D721Med (cell line): ENCODE data around the gene GDF9.

ENCODE experiments used
- DNase-seq: peaks from one replicate; pipeline ENCODE4 v3.0.0; 2011; ENCODE audit warnings: low spot score; ENCODE audit not compliant: insufficient read length
- FAIRE-seq: peaks from 2 replicates; lab custom pipeline; 2011; peaks lifted over from hg19 to GRCh38; lab: Jason Lieb, UNC
- TF ChIP-seq, protein P1 (sequence below): IDR thresholded peaks from 2 replicates; pipeline ENCODE4 v1.5.1; 2012; ENCODE audit warnings: mild to moderate bottlenecking, control low read depth; ENCODE audit not compliant: insufficient read depth; ENCODE audit errors: missing control alignments

GDF9 gene

DNA sequence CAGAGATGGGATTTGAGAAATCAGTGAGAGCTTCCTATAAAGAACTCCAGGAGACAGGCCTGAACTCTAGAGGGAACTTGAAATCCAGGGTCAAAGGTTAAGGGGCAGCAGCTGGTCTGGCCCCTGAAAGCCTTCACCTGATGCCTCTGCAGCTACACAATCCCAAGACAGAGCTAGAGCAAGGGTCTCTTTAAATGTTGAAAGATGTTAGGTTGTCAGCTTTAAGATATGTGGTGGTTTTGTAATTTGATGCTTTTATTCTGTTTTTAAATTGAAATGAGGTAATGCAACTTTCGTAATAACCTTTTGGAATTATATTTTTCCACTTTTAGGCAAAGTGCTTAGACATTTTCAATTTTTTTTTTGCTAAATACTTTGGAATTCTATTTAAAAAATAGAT, 50.8 kb downstream of the GDF9 start:
- FAIRE-seq = no peak
- TF ChIP-seq, protein P1, sequence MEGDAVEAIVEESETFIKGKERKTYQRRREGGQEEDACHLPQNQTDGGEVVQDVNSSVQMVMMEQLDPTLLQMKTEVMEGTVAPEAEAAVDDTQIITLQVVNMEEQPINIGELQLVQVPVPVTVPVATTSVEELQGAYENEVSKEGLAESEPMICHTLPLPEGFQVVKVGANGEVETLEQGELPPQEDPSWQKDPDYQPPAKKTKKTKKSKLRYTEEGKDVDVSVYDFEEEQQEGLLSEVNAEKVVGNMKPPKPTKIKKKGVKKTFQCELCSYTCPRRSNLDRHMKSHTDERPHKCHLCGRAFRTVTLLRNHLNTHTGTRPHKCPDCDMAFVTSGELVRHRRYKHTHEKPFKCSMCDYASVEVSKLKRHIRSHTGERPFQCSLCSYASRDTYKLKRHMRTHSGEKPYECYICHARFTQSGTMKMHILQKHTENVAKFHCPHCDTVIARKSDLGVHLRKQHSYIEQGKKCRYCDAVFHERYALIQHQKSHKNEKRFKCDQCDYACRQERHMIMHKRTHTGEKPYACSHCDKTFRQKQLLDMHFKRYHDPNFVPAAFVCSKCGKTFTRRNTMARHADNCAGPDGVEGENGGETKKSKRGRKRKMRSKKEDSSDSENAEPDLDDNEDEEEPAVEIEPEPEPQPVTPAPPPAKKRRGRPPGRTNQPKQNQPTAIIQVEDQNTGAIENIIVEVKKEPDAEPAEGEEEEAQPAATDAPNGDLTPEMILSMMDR = no peak
- no peak for DNase-seq

DNA sequence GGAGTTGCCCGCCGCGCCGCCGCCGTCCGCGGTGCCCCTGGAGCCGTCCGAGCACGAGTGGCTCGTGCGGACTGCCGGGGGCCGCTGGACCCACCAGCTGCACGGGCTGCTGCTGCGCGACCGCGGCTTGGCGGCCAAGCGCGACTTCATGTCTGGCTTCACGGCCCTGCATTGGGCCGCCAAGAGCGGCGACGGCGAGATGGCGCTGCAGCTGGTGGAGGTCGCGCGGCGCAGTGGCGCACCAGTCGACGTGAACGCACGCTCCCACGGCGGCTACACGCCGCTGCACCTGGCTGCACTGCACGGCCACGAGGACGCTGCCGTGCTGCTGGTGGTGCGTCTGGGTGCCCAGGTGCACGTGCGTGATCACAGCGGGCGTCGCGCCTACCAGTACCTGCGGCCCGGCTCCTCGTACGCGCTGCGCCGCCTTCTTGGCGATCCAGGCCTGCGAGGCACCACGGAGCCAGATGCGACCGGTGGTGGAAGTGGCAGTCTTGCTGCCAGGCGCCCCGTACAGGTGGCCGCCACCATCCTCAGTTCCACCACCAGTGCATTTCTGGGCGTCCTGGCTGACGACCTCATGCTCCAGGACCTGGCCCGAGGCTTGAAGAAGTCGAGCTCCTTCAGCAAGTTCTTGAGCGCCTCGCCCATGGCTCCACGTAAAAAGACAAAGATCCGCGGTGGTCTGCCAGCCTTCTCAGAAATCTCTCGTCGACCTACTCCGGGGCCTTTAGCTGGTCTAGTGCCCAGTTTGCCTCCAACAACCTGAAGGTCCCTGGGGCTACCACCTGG, 51.6 kb downstream of the GDF9 start:
- FAIRE-seq (no peak), DNase-seq (no peak)
- TF ChIP-seq, protein P1 = no peak

DNA sequence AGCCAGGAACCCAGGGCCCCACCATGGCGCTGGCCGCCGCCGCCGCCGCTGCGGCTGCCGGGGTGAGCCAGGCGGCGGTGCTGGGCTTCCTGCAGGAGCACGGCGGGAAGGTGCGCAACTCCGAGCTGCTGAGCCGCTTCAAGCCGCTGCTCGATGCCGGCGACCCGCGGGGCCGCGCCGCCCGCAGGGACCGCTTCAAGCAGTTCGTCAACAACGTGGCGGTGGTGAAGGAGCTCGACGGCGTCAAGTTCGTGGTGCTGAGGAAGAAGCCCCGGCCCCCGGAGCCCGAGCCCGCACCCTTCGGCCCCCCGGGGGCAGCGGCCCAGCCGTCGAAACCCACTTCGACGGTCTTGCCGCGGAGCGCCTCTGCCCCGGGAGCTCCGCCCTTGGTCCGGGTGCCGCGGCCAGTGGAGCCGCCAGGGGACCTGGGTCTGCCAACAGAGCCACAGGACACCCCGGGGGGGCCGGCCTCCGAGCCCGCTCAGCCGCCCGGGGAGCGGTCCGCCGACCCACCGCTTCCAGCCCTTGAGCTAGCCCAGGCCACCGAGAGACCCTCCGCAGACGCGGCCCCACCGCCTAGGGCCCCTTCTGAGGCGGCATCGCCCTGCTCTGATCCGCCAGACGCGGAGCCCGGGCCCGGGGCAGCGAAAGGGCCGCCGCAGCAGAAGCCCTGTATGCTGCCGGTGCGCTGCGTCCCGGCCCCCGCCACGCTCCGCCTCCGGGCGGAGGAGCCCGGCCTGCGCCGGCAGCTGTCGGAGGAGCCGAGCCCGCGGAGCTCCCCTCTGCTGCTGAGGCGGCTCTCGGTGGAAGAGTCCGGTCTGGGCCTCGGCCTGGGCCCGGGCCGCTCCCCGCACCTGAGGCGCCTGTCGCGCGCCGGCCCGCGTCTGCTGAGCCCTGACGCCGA, 52.4 kb downstream of the GDF9 start:
- FAIRE-seq (no peak), DNase-seq (no peak)
- TF ChIP-seq, protein P1 = no peak

DNA sequence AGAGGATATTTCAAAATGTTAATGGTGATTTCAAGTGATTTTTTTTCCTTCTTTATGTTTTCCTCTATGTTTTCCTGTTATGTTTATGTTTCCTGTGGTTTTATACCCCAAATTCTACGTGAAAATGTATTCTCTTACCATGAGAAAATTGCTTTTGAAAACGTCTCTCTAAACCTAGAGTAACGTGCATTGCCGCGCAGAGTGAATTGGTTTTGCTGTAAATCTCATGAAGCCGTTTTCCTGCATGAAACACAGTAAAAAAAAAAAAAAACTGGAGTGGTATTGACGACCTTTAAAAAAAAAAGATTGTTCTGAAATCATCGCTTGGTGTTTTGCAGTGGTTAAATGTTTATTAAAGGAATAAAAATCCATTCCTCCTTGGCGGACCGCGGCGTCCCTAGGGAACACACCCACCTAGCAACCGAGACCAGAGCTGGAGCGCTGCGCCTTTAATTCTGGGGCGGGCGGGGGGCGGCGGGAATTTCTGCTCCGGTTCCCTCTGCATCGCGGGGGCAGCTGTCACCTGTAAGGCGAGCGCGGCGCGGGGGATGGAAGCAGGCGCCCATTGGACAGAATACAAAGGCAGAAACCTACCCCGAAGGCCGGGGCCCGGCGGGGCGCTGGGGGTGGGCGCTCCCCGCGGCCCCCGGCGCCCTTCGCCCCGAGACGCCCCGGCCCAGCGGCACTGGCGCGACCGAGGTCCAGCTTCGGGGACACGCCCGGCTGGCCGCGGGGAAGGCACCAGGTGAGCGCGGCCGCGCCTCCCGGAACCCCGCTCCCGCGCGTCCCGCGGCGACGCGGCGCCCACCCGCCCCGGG, 53.3 kb downstream of the GDF9 start, which contains the start of gene SOWAHA:
Gene SOWAHA, plus strand, starts transcription at position 522 of the 818 bp plus-strand sequence. CDS start 320 bp downstream, outside the sequence.
- FAIRE-seq (no peak), DNase-seq (peak; percentile 73)
- TF ChIP-seq, protein P1 = no peak

DNA sequence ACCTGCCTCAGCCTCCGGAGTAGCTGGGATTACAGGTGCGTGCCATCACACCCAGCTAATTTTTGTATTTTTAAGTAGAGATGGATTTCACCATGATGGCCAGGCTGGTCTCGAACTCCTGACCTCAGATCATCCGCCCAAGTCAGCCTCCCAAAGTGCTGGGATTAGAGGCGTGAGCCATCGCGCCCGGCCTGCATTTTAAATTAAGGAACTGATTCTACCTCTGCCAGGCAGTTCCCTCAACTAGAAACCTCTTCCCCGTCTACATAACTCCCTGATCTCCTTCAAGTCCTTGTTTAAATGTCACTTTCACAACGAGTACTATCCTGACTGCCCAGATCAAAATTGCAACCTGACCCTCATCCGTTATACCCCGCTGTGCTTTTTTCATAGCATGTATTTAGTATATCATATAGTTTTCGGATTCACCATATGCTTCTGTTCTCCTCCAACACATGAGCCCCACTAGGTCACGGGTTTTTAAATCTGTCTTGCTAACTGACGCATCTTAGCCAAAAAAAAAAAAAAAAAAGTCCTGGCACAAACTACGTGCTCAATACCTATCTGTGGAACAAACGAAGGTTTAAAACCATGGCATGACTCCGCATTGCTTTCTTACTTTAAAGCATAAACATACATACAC, 54.0 kb downstream of the GDF9 start:
- FAIRE-seq (no peak), DNase-seq (no peak)
- TF ChIP-seq, protein P1 = no peak
